A673 (cell line): Measurements from ENCODE around the gene OTOP3.

Experiments
- CTCF ChIP-seq: fragments of 300-800, 200-600 bp; sonication (generic); conservative IDR thresholded peaks from 2 replicates; pipeline ENCODE4 v1.5.1; 2017; ENCODE audit warnings: low read depth, mild to moderate bottlenecking, antibody characterized with exemption, low read length, moderate library complexity, mixed read lengths
- EZH2 ChIP-seq: fragments of 200-600 bp; sonication (generic); IDR thresholded peaks from 2 replicates; pipeline ENCODE4 v1.6.1; 2017; ENCODE audit warnings: borderline replicate concordance, low read depth, mild to moderate bottlenecking, mixed read lengths, antibody characterized with exemption, low read length; ENCODE audit not compliant: poor library complexity, severe bottlenecking

- TF ChIP-seq EZH2 (no peak), CTCF (peak; percentile 50)
Observed at GRCh38 chr17:74987909-74988711, 52.4 kb downstream of the OTOP3 start.
